GM13977 (cell line): ENCODE results near the gene AKT1S1.

Source experiments
- DNase-seq: peaks from one replicate; pipeline ENCODE4 v3.0.0; 2012; ENCODE audit warnings: low spot score
- in situ Hi-C: fragments of 300-500 bp; cut with MboI; formaldehyde crosslinking; loops from one replicate; pipeline ENCODE4 v1.12.0; 2022; ENCODE audit warnings: low sequenced_read_pairs, low pct_unique_long_range_greater_than_20kb, mixed read lengths, inconsistent platforms; ENCODE audit not compliant: unreplicated experiment
- TF ChIP-seq, protein P1 (sequence below): IDR thresholded peaks from 2 replicates; pipeline ENCODE4 v1.5.1; 2012; ENCODE audit warnings: mild to moderate bottlenecking, control low read depth; ENCODE audit not compliant: insufficient read depth; ENCODE audit errors: extremely low read depth, missing control alignments

AKT1S1 gene

DNA sequence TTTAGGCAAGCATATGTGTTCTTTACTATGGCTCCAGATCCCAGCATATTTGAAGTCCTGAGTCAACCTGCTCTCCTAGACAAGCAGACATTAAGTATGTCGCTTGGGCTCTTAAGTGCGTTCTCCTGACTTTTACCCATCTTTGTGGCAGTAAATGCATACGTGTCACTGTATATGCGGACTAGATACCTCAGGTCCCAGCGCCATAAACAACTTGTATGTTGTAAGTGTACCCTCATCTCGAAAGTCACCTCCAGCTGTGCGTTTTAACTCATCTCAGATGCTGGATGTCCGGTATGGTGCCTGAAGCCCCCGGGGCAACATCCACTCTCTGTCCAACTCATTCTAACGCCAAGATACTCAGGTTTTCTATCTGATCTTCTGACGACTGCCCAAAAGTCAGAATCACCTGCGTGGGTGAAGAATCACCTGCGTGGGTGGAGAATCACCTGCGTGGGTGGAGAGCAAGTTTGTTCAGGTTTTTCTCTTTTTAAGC is 24.5 kb downstream of the AKT1S1 start:
- TF ChIP-seq, protein P1, sequence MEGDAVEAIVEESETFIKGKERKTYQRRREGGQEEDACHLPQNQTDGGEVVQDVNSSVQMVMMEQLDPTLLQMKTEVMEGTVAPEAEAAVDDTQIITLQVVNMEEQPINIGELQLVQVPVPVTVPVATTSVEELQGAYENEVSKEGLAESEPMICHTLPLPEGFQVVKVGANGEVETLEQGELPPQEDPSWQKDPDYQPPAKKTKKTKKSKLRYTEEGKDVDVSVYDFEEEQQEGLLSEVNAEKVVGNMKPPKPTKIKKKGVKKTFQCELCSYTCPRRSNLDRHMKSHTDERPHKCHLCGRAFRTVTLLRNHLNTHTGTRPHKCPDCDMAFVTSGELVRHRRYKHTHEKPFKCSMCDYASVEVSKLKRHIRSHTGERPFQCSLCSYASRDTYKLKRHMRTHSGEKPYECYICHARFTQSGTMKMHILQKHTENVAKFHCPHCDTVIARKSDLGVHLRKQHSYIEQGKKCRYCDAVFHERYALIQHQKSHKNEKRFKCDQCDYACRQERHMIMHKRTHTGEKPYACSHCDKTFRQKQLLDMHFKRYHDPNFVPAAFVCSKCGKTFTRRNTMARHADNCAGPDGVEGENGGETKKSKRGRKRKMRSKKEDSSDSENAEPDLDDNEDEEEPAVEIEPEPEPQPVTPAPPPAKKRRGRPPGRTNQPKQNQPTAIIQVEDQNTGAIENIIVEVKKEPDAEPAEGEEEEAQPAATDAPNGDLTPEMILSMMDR, result no peak
- no peak for DNase-seq
- in situ Hi-C loops, result no loop called here

DNA sequence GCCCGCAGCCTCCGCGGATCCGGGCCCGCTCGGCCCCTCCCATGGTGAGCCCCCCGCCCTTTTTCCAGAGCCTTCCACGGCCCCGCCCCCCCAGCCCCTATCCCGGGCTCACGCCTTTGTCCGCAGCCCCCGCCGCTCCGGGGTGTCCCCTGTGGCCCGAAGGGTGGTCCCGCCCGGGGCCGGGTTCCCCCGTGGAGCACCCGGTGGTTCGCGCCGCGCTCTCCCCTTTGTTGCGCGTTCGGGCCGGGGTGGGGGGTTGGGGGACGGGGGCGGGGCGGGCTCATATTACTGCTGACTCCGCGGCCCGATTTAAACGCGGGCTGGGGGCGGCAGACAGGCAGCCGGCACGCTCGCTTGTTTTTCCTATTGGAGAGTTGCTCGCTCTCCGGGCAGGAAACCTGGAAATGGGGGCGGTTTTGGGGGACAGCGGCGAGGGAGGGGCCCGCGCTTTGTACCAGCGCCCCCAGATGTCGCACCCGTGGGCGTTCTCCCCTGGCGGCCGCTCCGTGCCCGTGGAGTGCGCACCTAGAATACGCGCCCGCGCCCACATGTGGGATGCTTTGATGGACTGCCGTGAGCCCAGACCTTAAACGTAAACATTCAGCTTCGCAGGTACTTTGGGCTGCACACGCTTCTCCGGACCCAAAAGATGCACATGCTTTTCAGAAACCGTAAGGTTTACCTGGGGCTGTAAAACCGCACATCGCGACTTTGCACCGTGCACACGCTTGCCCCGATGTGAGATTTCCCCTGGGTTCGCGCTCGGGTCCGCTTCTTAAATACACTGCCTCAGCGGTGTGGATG is 25.5 kb downstream of the AKT1S1 start:
- in situ Hi-C loops, result no loop called here
- TF ChIP-seq, protein P1, result no peak
- peak; percentile 69 for DNase-seq

DNA sequence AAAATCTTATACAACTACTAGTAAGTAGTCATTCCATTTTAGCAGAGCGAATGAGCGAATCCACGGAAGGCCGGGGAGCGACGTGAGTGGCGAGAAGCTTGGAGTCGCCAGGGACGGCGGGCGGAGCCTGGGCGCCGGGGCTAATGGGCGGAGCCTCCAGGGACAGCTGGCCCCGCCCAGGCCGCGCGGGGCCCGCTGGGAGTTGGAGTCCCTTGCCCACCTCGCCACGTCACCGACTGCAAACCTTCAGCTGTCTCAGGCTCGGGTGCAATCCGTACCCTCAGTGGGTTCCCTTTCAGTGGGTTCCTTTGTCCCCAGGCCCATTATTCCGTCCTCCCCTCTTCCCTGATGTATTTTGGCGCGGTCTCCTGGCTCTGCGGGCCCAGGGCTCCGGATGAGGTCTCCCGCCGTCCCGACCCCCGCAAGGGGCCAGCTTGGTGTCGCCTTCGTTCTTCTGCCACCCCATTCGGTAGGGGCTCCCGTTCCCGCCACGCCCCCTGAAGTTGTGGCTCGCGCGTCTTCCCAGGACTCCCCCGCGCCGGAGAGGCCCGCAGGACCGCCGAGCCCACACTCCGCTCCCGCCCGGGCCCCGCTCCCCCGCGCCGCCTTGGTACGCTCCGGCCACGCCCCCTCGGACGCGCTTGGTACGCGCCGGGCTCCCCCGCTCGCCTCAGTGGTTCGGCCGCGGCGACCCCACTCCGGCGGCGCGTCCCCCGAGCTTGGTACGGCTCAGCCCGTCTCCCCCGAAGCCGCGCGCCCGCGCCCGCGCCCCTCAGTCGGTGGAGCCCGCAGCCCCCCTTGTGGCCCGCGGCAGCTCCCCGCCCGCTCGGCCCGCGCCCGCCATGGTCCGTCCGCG is 26.4 kb downstream of the AKT1S1 start, which contains the start of gene PTOV1:
Gene PTOV1 (plus strand): TSS at position 673 of the 856 bp plus-strand sequence.
- TF ChIP-seq, protein P1, result no peak
- in situ Hi-C loops, result no loop called here
- DNase-seq, result peak; percentile 98

DNA sequence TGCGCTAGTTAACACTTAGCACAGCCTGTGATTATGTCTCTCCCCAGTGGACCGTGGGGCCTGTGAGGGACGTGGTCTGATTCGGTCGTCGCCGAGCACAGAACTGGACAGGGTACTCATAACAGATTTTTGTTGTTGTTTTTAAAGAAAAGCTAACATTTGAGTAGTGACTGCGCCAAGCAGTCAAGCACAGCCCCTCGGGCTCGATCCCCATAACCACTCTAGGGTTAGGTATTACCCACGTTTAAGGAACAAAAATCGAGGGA is 27.0 kb downstream of the AKT1S1 start:
- in situ Hi-C loops, result no loop called here
- TF ChIP-seq, protein P1, result no peak

DNA sequence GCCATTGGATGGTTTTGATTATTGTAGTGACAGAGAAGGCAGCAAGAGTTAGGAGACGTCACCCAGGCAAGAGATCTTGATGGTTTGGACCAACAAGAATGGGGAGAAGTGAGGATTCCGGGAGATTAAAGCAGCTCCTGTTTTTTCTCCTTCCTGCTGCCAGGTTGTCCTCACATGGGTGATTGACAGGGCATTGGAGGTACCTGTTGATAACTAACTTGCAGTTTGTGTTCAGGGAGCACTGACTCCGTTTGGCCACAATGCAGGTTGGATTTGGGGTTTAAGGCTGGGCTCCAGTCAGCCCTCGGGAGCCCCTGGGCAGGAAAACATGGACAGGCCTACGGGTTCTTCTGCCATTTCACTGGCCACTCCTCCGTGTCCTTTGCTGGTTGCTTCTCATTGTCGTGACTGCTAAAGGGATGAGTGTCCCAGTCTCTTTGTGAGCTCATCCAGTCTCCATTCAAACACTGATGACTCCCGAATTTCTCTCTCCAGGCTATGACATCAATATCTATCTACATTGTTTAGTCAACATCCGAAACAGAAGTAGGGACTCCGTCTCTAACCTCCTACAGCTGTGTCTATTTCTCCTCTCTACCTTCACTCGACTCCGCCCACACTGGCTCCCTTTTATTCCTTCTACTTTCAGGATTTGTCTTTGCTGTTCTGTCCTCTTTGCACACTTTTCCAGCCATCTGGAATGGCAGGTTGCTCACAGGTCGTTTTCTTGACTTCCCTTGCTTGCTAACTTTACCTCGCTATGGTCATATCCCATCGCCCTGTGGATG is 27.5 kb downstream of the AKT1S1 start:
- in situ Hi-C loops, result no loop called here
- no peak for DNase-seq

More for the DNA sequence above, 27.0 kb downstream of the AKT1S1 start:
- DNase-seq, result no peak

More for the DNA sequence above, 27.5 kb downstream of the AKT1S1 start:
- TF ChIP-seq, protein P1, result no peak
